ENCODE measurements around the gene CASQ2.

- no peak for TF ChIP-seq MAX (IDR thresholded peaks at IDR 0.05; ENCODE audit: insufficient read depth, insufficient read length)
- no peak for TF ChIP-seq POLR2AphosphoS5 (IDR thresholded peaks at IDR 0.05; ENCODE audit: insufficient read depth, low read depth, low read length)
- no peak for TF ChIP-seq CTCF (IDR thresholded peaks at IDR 0.05; ENCODE audit: extremely low read depth in 1 of 2, insufficient read depth in 1 of 2, low read depth in 1 of 2, low read length in 2 of 2)
- TF ChIP-seq POLR2A (IDR thresholded peaks at IDR 0.05; ENCODE audit: low read depth, low read length), result no peak
- no peak for TF ChIP-seq GATA2 (IDR thresholded peaks at IDR 0.05; ENCODE audit: insufficient read depth, insufficient read length, low read depth, low read length)
- no peak for TF ChIP-seq JUN (IDR thresholded peaks at IDR 0.05; ENCODE audit: borderline replicate concordance, insufficient read depth, insufficient read length, low read depth)
Observed at GRCh38 chr1:115690972-115691371, 77.5 kb downstream of the CASQ2 start.

Measured in endothelial cell of umbilical vein (primary cell).